HG03045 (cell line): ENCODE data around the gene TCFL5.
"Not testable (repeated sequence)": the region's sequence is repeated elsewhere in the genome, so short reads cannot be mapped to it uniquely, and the experiment has no call there.

ENCODE experiments used
- ATAC-seq: cut with Tn5 transposase; IDR thresholded peaks from one replicate; pipeline ENCODE4 v1.9.1; 2021; ENCODE audit warnings: mild to moderate bottlenecking, moderate library complexity; ENCODE audit not compliant: unreplicated experiment

The TCFL5 gene

GRCh38 chr20:62880935-62881661, 19.5 kb upstream of the TCFL5 start:
- ATAC-seq = no peak

GRCh38 chr20:62880147-62880934, 18.7 kb upstream of the TCFL5 start:
- ATAC-seq = no peak

GRCh38 chr20:62879275-62880146, 17.9 kb upstream of the TCFL5 start:
- ATAC-seq = no peak

- ATAC-seq = no peak
Observed at GRCh38 chr20:62878244-62879038, 16.8 kb upstream of the TCFL5 start.

- no peak for ATAC-seq
Observed at GRCh38 chr20:62876902-62877816, 15.5 kb upstream of the TCFL5 start.

GRCh38 chr20:62876501-62876901, 14.9 kb upstream of the TCFL5 start:
- no peak for ATAC-seq

GRCh38 chr20:62875419-62876361, 14.1 kb upstream of the TCFL5 start:
- ATAC-seq = no peak

- no peak for ATAC-seq
Observed at GRCh38 chr20:62874964-62875344, 13.3 kb upstream of the TCFL5 start.

GRCh38 chr20:62873681-62874031, 12.0 kb upstream of the TCFL5 start:
- ATAC-seq = not testable (repeated sequence)

GRCh38 chr20:62873280-62873679, 11.7 kb upstream of the TCFL5 start:
- no peak for ATAC-seq

- no peak for ATAC-seq
Observed at GRCh38 chr20:62872862-62873261, 11.2 kb upstream of the TCFL5 start.

- ATAC-seq = no peak
Observed at GRCh38 chr20:62872184-62872847, 10.7 kb upstream of the TCFL5 start.

- ATAC-seq = no peak
Observed at GRCh38 chr20:62864207-62864606, 2.6 kb upstream of the TCFL5 start.

- peak; percentile 27 for ATAC-seq
Observed at GRCh38 chr20:62860924-62861691, 514 bp downstream of the TCFL5 start.

GRCh38 chr20:62860391-62860923, 1.2 kb downstream of the TCFL5 start:
- ATAC-seq = no peak

GRCh38 chr20:62859721-62860120, 1.9 kb downstream of the TCFL5 start:
- ATAC-seq = no peak
